PC-9 (cell line): ENCODE data around the gene CADPS2.

ENCODE experiments used
- CTCF ChIP-seq: fragments of 200-600 bp; sonication (generic); conservative IDR thresholded peaks from 2 replicates; pipeline ENCODE4 v1.6.1; 2017; ENCODE audit warnings: mixed run types, antibody characterized with exemption, mild to moderate bottlenecking, moderate library complexity
- EZH2 ChIP-seq: fragments of 200-600 bp; sonication (generic); IDR thresholded peaks from 2 replicates; pipeline ENCODE4 v1.8.0; 2017; ENCODE audit warnings: antibody characterized with exemption, low read depth

GRCh38 chr7:122595885-122596284 is 290.4 kb downstream of the CADPS2 start:
- TF ChIP-seq CTCF (no peak), EZH2 (no peak)
